Skeletal muscle satellite cell (primary cell): Measurements from ENCODE around the gene FOXF1.

Experiments used
- H3K27me3 ChIP-seq: 2 replicates; pipeline ENCODE4 v1.7.0; 2013; ENCODE audit warnings: low read length; ENCODE audit not compliant: control insufficient read depth, insufficient read depth
- H3K36me3 ChIP-seq: 2 replicates; pipeline ENCODE4 v1.7.0; 2013; ENCODE audit warnings: mild to moderate bottlenecking, control low read depth, low read length; ENCODE audit not compliant: insufficient read depth
- H3K4me1 ChIP-seq: 2 replicates; pipeline ENCODE4 v1.7.0; 2013; ENCODE audit warnings: low read length; ENCODE audit not compliant: control insufficient read depth, insufficient read depth
- H3K4me2 ChIP-seq: 2 replicates; pipeline ENCODE4 v1.7.0; 2013; ENCODE audit warnings: mild to moderate bottlenecking, low read length
- H3K4me3 ChIP-seq: 2 replicates; pipeline ENCODE4 v1.7.0; 2013; ENCODE audit warnings: low read length
- H3K9ac ChIP-seq: 2 replicates; pipeline ENCODE4 v1.7.0; 2013; ENCODE audit warnings: mild to moderate bottlenecking, low read depth, low read length, moderate library complexity
- H3K9me3 ChIP-seq: replicated peaks from 2 replicates; pipeline ENCODE4 v1.7.0; 2013; ENCODE audit warnings: mild to moderate bottlenecking, control low read depth, low read length

FOXF1 gene

GRCh38 chr16:86531641-86532525, 21.6 kb downstream of the FOXF1 start:
- H3K4me1 ChIP-seq = peaks cover 3% of the 10 kb centered on the region
- no peak overlapping the region for H3K9ac ChIP-seq
- H3K36me3 ChIP-seq = no peaks in the 10 kb centered on the region
- H3K4me2 ChIP-seq = no peak overlapping the region
- H3K4me3 ChIP-seq = no peak overlapping the region
- no peaks in the 10 kb centered on the region for H3K27me3 ChIP-seq
- no peaks in the 10 kb centered on the region for H3K9me3 ChIP-seq

GRCh38 chr16:86532526-86532815, 22.1 kb downstream of the FOXF1 start:
- H3K4me2 ChIP-seq = no peak overlapping the region
- H3K27me3 ChIP-seq = no peaks in the 10 kb centered on the region
- H3K4me1 ChIP-seq = peaks cover 3% of the 10 kb centered on the region
- H3K9me3 ChIP-seq = no peaks in the 10 kb centered on the region
- no peaks in the 10 kb centered on the region for H3K36me3 ChIP-seq
- no peak overlapping the region for H3K4me3 ChIP-seq
- H3K9ac ChIP-seq = no peak overlapping the region

GRCh38 chr16:86533076-86533475, 22.7 kb downstream of the FOXF1 start:
- Histone ChIP-seq H3K4me2 (no peak overlapping the region), H3K4me1 (peaks cover 3% of the 10 kb centered on the region), H3K9ac (no peak overlapping the region), H3K27me3 (no peaks in the 10 kb centered on the region), H3K9me3 (no peaks in the 10 kb centered on the region), H3K36me3 (no peaks in the 10 kb centered on the region), H3K4me3 (no peak overlapping the region)

GRCh38 chr16:86533767-86534351, 23.5 kb downstream of the FOXF1 start:
- Histone ChIP-seq H3K4me3 (no peak overlapping the region), H3K36me3 (peaks cover 7% of the 10 kb centered on the region), H3K9me3 (no peaks in the 10 kb centered on the region), H3K27me3 (no peaks in the 10 kb centered on the region), H3K4me2 (no peak overlapping the region), H3K4me1 (peaks cover 3% of the 10 kb centered on the region), H3K9ac (no peak overlapping the region)

GRCh38 chr16:86534779-86535615, 24.7 kb downstream of the FOXF1 start:
- H3K4me1 ChIP-seq = no peaks in the 10 kb centered on the region
- no peak overlapping the region for H3K4me3 ChIP-seq
- H3K9me3 ChIP-seq = no peaks in the 10 kb centered on the region
- no peak overlapping the region for H3K4me2 ChIP-seq
- no peaks in the 10 kb centered on the region for H3K27me3 ChIP-seq
- H3K9ac ChIP-seq = no peak overlapping the region
- H3K36me3 ChIP-seq = peaks cover 15% of the 10 kb centered on the region

GRCh38 chr16:86536621-86537020, 26.3 kb downstream of the FOXF1 start:
- no peaks in the 10 kb centered on the region for H3K4me1 ChIP-seq
- no peak overlapping the region for H3K4me2 ChIP-seq
- no peak overlapping the region for H3K9ac ChIP-seq
- H3K9me3 ChIP-seq = no peaks in the 10 kb centered on the region
- H3K4me3 ChIP-seq = no peak overlapping the region
- no peaks in the 10 kb centered on the region for H3K27me3 ChIP-seq
- H3K36me3 ChIP-seq = peaks cover 32% of the 10 kb centered on the region

GRCh38 chr16:86537486-86537885, 27.2 kb downstream of the FOXF1 start:
- no peak overlapping the region for H3K4me2 ChIP-seq
- H3K4me3 ChIP-seq = no peak overlapping the region
- no peaks in the 10 kb centered on the region for H3K27me3 ChIP-seq
- no peaks in the 10 kb centered on the region for H3K9me3 ChIP-seq
- H3K36me3 ChIP-seq = peaks cover 39% of the 10 kb centered on the region
- H3K9ac ChIP-seq = no peak overlapping the region
- no peaks in the 10 kb centered on the region for H3K4me1 ChIP-seq

GRCh38 chr16:86538196-86538780, 28.0 kb downstream of the FOXF1 start:
- no peak overlapping the region for H3K4me3 ChIP-seq
- no peak overlapping the region for H3K9ac ChIP-seq
- H3K27me3 ChIP-seq = no peaks in the 10 kb centered on the region
- H3K4me1 ChIP-seq = no peaks in the 10 kb centered on the region
- H3K36me3 ChIP-seq = peaks cover 41% of the 10 kb centered on the region
- H3K9me3 ChIP-seq = no peaks in the 10 kb centered on the region
- H3K4me2 ChIP-seq = no peak overlapping the region

GRCh38 chr16:86540894-86541293, 30.6 kb downstream of the FOXF1 start:
- H3K27me3 ChIP-seq = no peaks in the 10 kb centered on the region
- H3K9ac ChIP-seq = no peak overlapping the region
- no peak overlapping the region for H3K4me3 ChIP-seq
- peaks cover 44% of the 10 kb centered on the region for H3K36me3 ChIP-seq
- no peak overlapping the region for H3K4me2 ChIP-seq
- H3K4me1 ChIP-seq = no peaks in the 10 kb centered on the region
- no peaks in the 10 kb centered on the region for H3K9me3 ChIP-seq

GRCh38 chr16:86541560-86541959, 31.2 kb downstream of the FOXF1 start:
- Histone ChIP-seq H3K9ac (no peak overlapping the region), H3K4me1 (no peaks in the 10 kb centered on the region), H3K4me2 (no peak overlapping the region), H3K27me3 (no peaks in the 10 kb centered on the region), H3K36me3 (peaks cover 44% of the 10 kb centered on the region), H3K4me3 (no peak overlapping the region), H3K9me3 (no peaks in the 10 kb centered on the region)
